Fibroblast of lung (primary cell): ENCODE results near the gene TRAK1. TPM values are rescaled to one million over a fixed set of nuclear protein-coding genes. Genes with fewer than 3 reads are reported as not detected.

Experiments used
- DNase-seq, 2 donors: peaks; one replicate each; pipeline versions ENCODE4 v3.0.0 to v3.0.0-alpha.2; 2010; ENCODE audit warnings: low read depth in 2 of 2
- H2AFZ ChIP-seq: 2 replicates; pipeline ENCODE4 v1.5.1; 2012; ENCODE audit warnings: low read length, control low read depth, inconsistent platforms
- H3K27ac ChIP-seq: 2 replicates; pipeline ENCODE4 v1.5.1; 2011; ENCODE audit warnings: low read length, control low read depth; ENCODE audit not compliant: insufficient read depth
- H3K27me3 ChIP-seq: 2 replicates; pipeline ENCODE4 v1.5.1; 2011; ENCODE audit warnings: mild to moderate bottlenecking, low read length; ENCODE audit not compliant: control insufficient read depth, insufficient read depth
- H3K36me3 ChIP-seq: 2 replicates; pipeline ENCODE4 v1.5.1; 2011; ENCODE audit warnings: low read length; ENCODE audit not compliant: control insufficient read depth, insufficient read depth
- H3K4me1 ChIP-seq: 2 replicates; pipeline ENCODE4 v1.5.1; 2011; ENCODE audit warnings: low read length; ENCODE audit not compliant: control insufficient read depth, insufficient read depth; ENCODE audit errors: extremely low read depth
- H3K4me2 ChIP-seq: 2 replicates; pipeline ENCODE4 v1.5.1; 2011; ENCODE audit warnings: low read length, control low read depth; ENCODE audit not compliant: insufficient read depth; ENCODE audit errors: extremely low read depth
- H3K4me3 ChIP-seq, 4 experiments: fragments of 200-600 bp in 1 of 4; sonication (generic) in 1 of 4; replicated peaks in 1 of 4; 2 replicates each; pipeline ENCODE4 v1.5.1; 2011 to 2016; ENCODE audit warnings: low read length in 4 of 4, low read depth in 3 of 4, mild to moderate bottlenecking in 3 of 4, control low read depth in 2 of 4, inconsistent platforms in 1 of 4, mixed read lengths in 1 of 4; ENCODE audit not compliant: insufficient read depth in 1 of 4; ENCODE audit errors: control extremely low read depth in 1 of 4
- H3K79me2 ChIP-seq: 2 replicates; pipeline ENCODE4 v1.5.1; 2012; ENCODE audit warnings: mild to moderate bottlenecking, low read length, inconsistent platforms; ENCODE audit not compliant: control insufficient read depth, insufficient read depth
- H3K9ac ChIP-seq: 2 replicates; pipeline ENCODE4 v1.5.1; 2011; ENCODE audit warnings: mild to moderate bottlenecking, low read length, control low read depth; ENCODE audit not compliant: insufficient read depth
- H3K9me3 ChIP-seq: 2 replicates; pipeline ENCODE4 v1.5.1; 2012; ENCODE audit warnings: low read depth, low read length; ENCODE audit not compliant: control insufficient read depth, insufficient read depth
- H4K20me1 ChIP-seq: 2 replicates; pipeline ENCODE4 v1.5.1; 2011; ENCODE audit warnings: low read length; ENCODE audit not compliant: control insufficient read depth, insufficient read depth; ENCODE audit errors: extremely low read depth
- CTCF ChIP-seq, 2 donors: IDR thresholded peaks in 1 of 2; conservative IDR thresholded peaks in 1 of 2; 1 replicate in 1 of 2; 2 replicates in 1 of 2; pipeline ENCODE4 v1.5.1; 2011 to 2012; ENCODE audit warnings: low read length in 2 of 2, control low read depth in 1 of 2, inconsistent platforms in 1 of 2, low read depth in 1 of 2, mild to moderate bottlenecking in 1 of 2
- EZH2 ChIP-seq: IDR thresholded peaks from 2 replicates; pipeline ENCODE4 v1.5.1; 2012; ENCODE audit warnings: low read length, control low read depth, mild to moderate bottlenecking; ENCODE audit errors: missing control alignments
- polyA plus RNA-seq, 2 donors: library from polyadenylated mRNA; depleted of rRNA in 1 of 2; stranded (reverse) in 1 of 2; unstranded in 1 of 2; fragments of >200 nt; gene quantifications; 2 replicates each; pipeline ENCODE4 v1.2.1, GENCODE V29; 2011 to 2012; ENCODE audit warnings: missing spikeins in 1 of 2
- total RNA-seq: library from RNA; depleted of rRNA; stranded (reverse); fragments of >200 nt; gene quantifications from 2 replicates; pipeline ENCODE4 v1.2.1, GENCODE V29; 2014

The TRAK1 gene
- total and polyA plus RNA-seq, 2 donors (not counting 1 experiment from before 2014, with no cell fraction given), result 37.8 to 44.0 TPM

- peaks cover 2% of the 10 kb centered on the region for H3K4me1 ChIP-seq
- H3K27me3 ChIP-seq, result no peaks in the 10 kb centered on the region
- DNase-seq, result no peak
- no peak overlapping the region for H3K4me3 ChIP-seq
- no peak overlapping the region for H3K4me2 ChIP-seq
- no peak overlapping the region for H3K9ac ChIP-seq
- H2AFZ ChIP-seq, result no peak overlapping the region
- peaks cover 2% of the 10 kb centered on the region for H4K20me1 ChIP-seq
- H3K9me3 ChIP-seq, result no peaks in the 10 kb centered on the region
- H3K36me3 ChIP-seq, result no peaks in the 10 kb centered on the region
- TF ChIP-seq CTCF (conservative IDR thresholded peaks at IDR 0.05 in 1 of 2, IDR thresholded peaks at IDR 0.05 in 1 of 2; ENCODE audit: low read depth in 1 of 2, low read length in 2 of 2), result no peak
- no peak for TF ChIP-seq EZH2
- peaks cover 3% of the 10 kb centered on the region for H3K79me2 ChIP-seq
- no peak overlapping the region for H3K27ac ChIP-seq
Measured at GRCh38 chr3:42149975-42150374, 58.8 kb downstream of the TRAK1 start.

- Histone ChIP-seq H3K79me2 (peaks cover 5% of the 10 kb centered on the region), H3K27ac (no peak overlapping the region), H3K27me3 (no peaks in the 10 kb centered on the region), H3K4me3 (no peak overlapping the region), H3K9ac (no peak overlapping the region), H3K9me3 (no peaks in the 10 kb centered on the region), H3K4me2 (no peak overlapping the region), H4K20me1 (peaks cover 2% of the 10 kb centered on the region), H3K4me1 (peaks cover 2% of the 10 kb centered on the region), H2AFZ (no peak overlapping the region), H3K36me3 (no peaks in the 10 kb centered on the region)
- TF ChIP-seq EZH2 (no peak), CTCF (conservative IDR thresholded peaks at IDR 0.05 in 1 of 2, IDR thresholded peaks at IDR 0.05 in 1 of 2; ENCODE audit: low read depth in 1 of 2, low read length in 2 of 2) (no peak)
- no peak for DNase-seq
Measured at GRCh38 chr3:42151596-42152168, 60.5 kb downstream of the TRAK1 start.

- no peaks in the 10 kb centered on the region for H3K9me3 ChIP-seq
- DNase-seq, result no peak
- no peak overlapping the region for H3K4me2 ChIP-seq
- H3K4me1 ChIP-seq, result peaks cover 2% of the 10 kb centered on the region
- H4K20me1 ChIP-seq, result peaks cover 2% of the 10 kb centered on the region
- H3K27me3 ChIP-seq, result no peaks in the 10 kb centered on the region
- H2AFZ ChIP-seq, result no peak overlapping the region
- no peak overlapping the region for H3K4me3 ChIP-seq
- H3K27ac ChIP-seq, result no peak overlapping the region
- H3K36me3 ChIP-seq, result no peaks in the 10 kb centered on the region
- peaks cover 5% of the 10 kb centered on the region for H3K79me2 ChIP-seq
- no peak overlapping the region for H3K9ac ChIP-seq
- no peak for TF ChIP-seq EZH2
- no peak for TF ChIP-seq CTCF (conservative IDR thresholded peaks at IDR 0.05 in 1 of 2, IDR thresholded peaks at IDR 0.05 in 1 of 2; ENCODE audit: low read depth in 1 of 2, low read length in 2 of 2)
Measured at GRCh38 chr3:42152193-42152592, 61.0 kb downstream of the TRAK1 start.
